Measurements from ENCODE around the gene SELPLG. TPM values are rescaled to one million over a fixed set of nuclear protein-coding genes. Genes with fewer than 3 reads are reported as not detected.

SELPLG gene, protein sequence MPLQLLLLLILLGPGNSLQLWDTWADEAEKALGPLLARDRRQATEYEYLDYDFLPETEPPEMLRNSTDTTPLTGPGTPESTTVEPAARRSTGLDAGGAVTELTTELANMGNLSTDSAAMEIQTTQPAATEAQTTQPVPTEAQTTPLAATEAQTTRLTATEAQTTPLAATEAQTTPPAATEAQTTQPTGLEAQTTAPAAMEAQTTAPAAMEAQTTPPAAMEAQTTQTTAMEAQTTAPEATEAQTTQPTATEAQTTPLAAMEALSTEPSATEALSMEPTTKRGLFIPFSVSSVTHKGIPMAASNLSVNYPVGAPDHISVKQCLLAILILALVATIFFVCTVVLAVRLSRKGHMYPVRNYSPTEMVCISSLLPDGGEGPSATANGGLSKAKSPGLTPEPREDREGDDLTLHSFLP
- total RNA-seq (2022; extraction: Qiagen RNA extraction; ENCODE audit: low read depth) = 0.57 to 1.7 TPM (median 1.1 TPM) in 5 replicates

DNA sequence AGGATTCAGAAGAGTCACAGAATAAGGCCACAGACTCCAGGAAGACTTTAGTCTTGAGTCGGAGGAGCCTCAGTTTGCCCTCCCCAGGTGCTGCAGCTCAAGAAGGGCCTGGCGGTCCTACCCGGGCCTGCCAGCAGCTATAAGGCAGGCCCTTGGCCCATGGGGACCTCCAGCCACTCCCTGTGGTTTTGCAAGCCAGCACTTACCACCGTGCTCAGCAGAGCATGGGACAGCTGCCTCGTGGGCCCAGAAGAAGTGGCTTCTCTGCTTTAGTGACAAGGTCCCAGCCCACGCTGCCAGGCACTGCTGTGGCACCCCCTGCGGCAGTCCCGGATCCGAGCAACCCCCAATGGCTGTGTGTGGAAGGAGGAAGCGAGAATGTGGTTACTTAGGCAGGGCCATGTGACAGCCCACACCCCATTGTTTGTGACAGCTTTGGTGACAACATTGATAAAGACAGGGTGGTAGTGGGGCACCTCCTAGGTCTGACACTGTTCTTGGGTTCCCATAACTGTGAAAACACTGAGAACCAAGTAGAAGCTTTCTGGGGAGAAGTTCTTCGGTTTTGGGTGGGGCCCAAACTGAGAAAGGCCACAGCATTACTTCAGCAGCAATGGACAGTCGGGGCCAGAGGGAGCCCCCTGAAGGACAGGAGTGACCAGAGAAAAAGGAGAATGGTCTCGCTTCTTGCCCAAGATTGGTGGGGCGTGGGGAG, at the start of gene SELPLG:
SELPLG (minus strand) TSS at position 361 of the 715 bp plus-strand sequence. CDS start 9,587 bp downstream, outside the sequence.

DNA sequence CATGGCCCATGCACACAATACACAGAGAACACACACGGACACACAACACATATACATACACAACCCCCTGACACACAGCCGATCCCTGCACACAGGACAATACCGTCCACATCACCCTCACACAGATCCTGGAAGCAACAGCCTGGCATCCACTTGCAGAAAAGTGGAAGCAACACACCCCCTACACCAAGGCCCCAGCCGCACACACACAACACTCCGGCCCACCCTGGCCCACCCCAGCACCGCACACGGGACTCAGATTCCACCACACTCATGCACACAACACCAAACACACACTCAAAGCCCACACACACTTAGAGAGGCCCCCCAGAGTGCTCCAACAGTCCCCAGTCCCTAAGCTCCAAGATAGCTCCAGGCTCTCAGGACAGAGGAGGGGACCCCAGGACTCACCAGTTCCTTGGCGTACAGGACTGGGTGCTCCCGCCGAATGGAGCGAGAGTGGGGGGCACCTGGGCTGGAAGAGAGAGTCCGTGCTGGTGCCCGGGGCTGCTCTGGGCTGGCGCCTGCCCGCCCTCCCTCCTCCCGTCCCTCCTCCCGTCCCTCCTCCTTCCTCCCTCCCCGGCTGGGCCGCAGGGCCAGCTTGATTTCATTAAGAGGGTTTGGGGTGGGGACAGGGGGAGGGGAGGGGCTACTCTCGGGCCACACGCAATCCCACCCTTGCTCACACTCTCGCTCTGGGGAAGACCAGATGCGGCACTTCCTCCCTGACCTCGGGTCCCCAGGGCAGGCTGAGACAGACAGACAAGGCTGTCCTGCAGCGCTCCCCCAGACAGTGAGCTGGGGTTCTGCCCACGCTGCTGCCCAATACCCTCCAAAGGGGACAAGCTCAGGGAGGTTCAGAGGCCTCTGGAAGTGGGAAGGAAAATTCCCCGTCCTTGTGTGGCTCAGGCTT, 35.9 kb downstream of the SELPLG start, which contains the start of gene TMEM119:
TMEM119 (minus strand) TSS at position 526 of the 913 bp plus-strand sequence. CDS start 5,701 bp downstream, outside the sequence.

Other genes with a start within 250 kb of the SELPLG start
- gene FICD, start 118.6 kb downstream of the SELPLG start, total RNA-seq (2022; extraction: Qiagen RNA extraction; ENCODE audit: low read depth) = 2.1 to 3.8 TPM (median 2.9 TPM) in 5 replicates
- 39.3 to 44.5 TPM (median 40.6 TPM) in 5 replicates for gene SART3, start 72.7 kb downstream of the SELPLG start, total RNA-seq (2022; extraction: Qiagen RNA extraction; ENCODE audit: low read depth)
- 85.2 to 101 TPM (median 91.7 TPM) in 5 replicates for gene ISCU, start 71.3 kb downstream of the SELPLG start, total RNA-seq (2022; extraction: Qiagen RNA extraction; ENCODE audit: low read depth)
- 0.17 TPM in 1 of 5 replicates, not detected in the others for gene TMEM119, start 35.8 kb downstream of the SELPLG start, total RNA-seq (2022; extraction: Qiagen RNA extraction; ENCODE audit: low read depth)
- gene CORO1C, start 97.6 kb upstream of the SELPLG start, total RNA-seq (2022; extraction: Qiagen RNA extraction; ENCODE audit: low read depth) = 142 to 199 TPM (median 174 TPM) in 5 replicates
- 12.4 to 25.8 TPM (median 21.4 TPM) in 5 replicates for gene SSH1, start 223.7 kb upstream of the SELPLG start, total RNA-seq (2022; extraction: Qiagen RNA extraction; ENCODE audit: low read depth)
- gene DAO, start 246.2 kb upstream of the SELPLG start, total RNA-seq (2022; extraction: Qiagen RNA extraction; ENCODE audit: low read depth) = not detected in 5 replicates

Data from A549 treated with ZK216348 at 1 μM for 4 hours (cell line).